H1 (cell line): ENCODE data around the gene IGSF11. TPM values are rescaled to one million over a fixed set of nuclear protein-coding genes. Genes with fewer than 3 reads are reported as not detected.

ENCODE experiments used
- CTCF ChIA-PET: fragments of 300-600 bp; sonication (Branson Sonifier 250); formaldehyde crosslinking; loops from one replicate; lab custom pipeline; 2021; ENCODE audit not compliant: partially characterized antibody; lab: Charles Lee
- POLR2A ChIA-PET: fragments of 300-600 bp; sonication (Branson Sonifier 250); formaldehyde crosslinking; loops from one replicate; lab custom pipeline; 2021; ENCODE audit warnings: inconsistent platforms; ENCODE audit not compliant: partially characterized antibody; lab: Charles Lee
- DNase-seq, 2 experiments: peaks; one replicate each; pipeline versions ENCODE4 v3.0.0 to v3.0.0-alpha.2; 2010 to 2022; ENCODE audit warnings: low spot score in 2 of 2, low read depth in 1 of 2, mixed read lengths in 1 of 2
- FAIRE-seq: peaks from 2 replicates; lab custom pipeline; 2011; peaks lifted over from hg19 to GRCh38; lab: Jason Lieb, UNC
- H2AFZ ChIP-seq: 2 replicates; pipeline ENCODE4 v1.8.1; 2012; ENCODE audit warnings: low read length, inconsistent platforms
- H2AK5ac ChIP-seq: 2 replicates; pipeline ENCODE4 v1.6.1; 2013; ENCODE audit warnings: low read depth, low read length
- H2BK120ac ChIP-seq: replicated peaks from 2 replicates; pipeline ENCODE3; 2013; ENCODE audit warnings: low read depth, low read length, inconsistent platforms
- H2BK12ac ChIP-seq: 2 replicates; pipeline ENCODE4 v1.6.1; 2013; ENCODE audit warnings: low read depth, low read length
- H2BK15ac ChIP-seq: 2 replicates; pipeline ENCODE4 v1.6.1; 2013; ENCODE audit warnings: low read length
- H2BK20ac ChIP-seq: 2 replicates; pipeline ENCODE4 v1.6.1; 2013; ENCODE audit warnings: low read length
- H2BK5ac ChIP-seq: 2 replicates; pipeline ENCODE4 v1.6.1; 2013; ENCODE audit warnings: low read depth, low read length
- H3K14ac ChIP-seq: 2 replicates; pipeline ENCODE4 v1.6.1; 2013; ENCODE audit warnings: inconsistent platforms; ENCODE audit not compliant: insufficient read length
- H3K18ac ChIP-seq: 2 replicates; pipeline ENCODE4 v1.6.1; 2013; ENCODE audit warnings: low read length; ENCODE audit errors: extremely low read depth
- H3K23ac ChIP-seq: 2 replicates; pipeline ENCODE4 v1.6.1; 2013; ENCODE audit warnings: inconsistent platforms; ENCODE audit not compliant: insufficient read length
- H3K23me2 ChIP-seq: 2 replicates; pipeline ENCODE4 v1.6.1; 2013; ENCODE audit warnings: low read depth, low read length
- H3K27ac ChIP-seq: 2 replicates; pipeline ENCODE4 v1.6.1; 2011; ENCODE audit warnings: low read depth, low read length, inconsistent platforms
- H3K27me3 ChIP-seq, 4 experiments: replicated peaks in 1 of 4; 1 replicate in 1 of 4; 2 replicates in 3 of 4; pipeline versions ENCODE4 v1.6.1 to v1.8.1; 2011 to 2013; ENCODE audit warnings: low read length in 3 of 4, mild to moderate bottlenecking in 3 of 4, inconsistent platforms in 2 of 4, mixed read lengths in 2 of 4, moderate library complexity in 1 of 4; ENCODE audit not compliant: control insufficient read depth in 3 of 4, insufficient read depth in 3 of 4; ENCODE audit errors: extremely low read depth in 1 of 4
- H3K36me3 ChIP-seq, 4 experiments: 2 replicates each; pipeline versions ENCODE4 v1.6.1 to v1.8.1; 2011 to 2013; ENCODE audit warnings: mild to moderate bottlenecking in 4 of 4, low read length in 3 of 4, moderate library complexity in 2 of 4, control low read depth in 1 of 4, inconsistent platforms in 1 of 4; ENCODE audit not compliant: insufficient read depth in 4 of 4, control insufficient read depth in 2 of 4
- H3K4ac ChIP-seq: replicated peaks from 2 replicates; pipeline ENCODE3; 2013; ENCODE audit warnings: low read length, low read depth, mixed read lengths, inconsistent platforms; ENCODE audit not compliant: insufficient read length
- H3K4me1 ChIP-seq, 4 experiments: replicated peaks in 1 of 4; 1 replicate in 1 of 4; 2 replicates in 3 of 4; pipeline versions ENCODE4 v1.6.1 to v1.8.1; 2011 to 2013; ENCODE audit warnings: low read length in 3 of 4, inconsistent platforms in 2 of 4, mixed read lengths in 1 of 4; ENCODE audit not compliant: insufficient read depth in 4 of 4, control insufficient read depth in 3 of 4
- H3K4me2 ChIP-seq, 2 experiments: 2 replicates each; pipeline versions ENCODE4 v1.6.1 to v1.8.1; 2011 to 2013; ENCODE audit warnings: low read depth in 2 of 2, low read length in 2 of 2, control low read depth in 1 of 2, inconsistent platforms in 1 of 2, mild to moderate bottlenecking in 1 of 2; ENCODE audit not compliant: insufficient read depth in 1 of 2
- H3K4me3 ChIP-seq, 4 experiments: fragments of 200-600, 300-600 bp in 1 of 4; sonication (generic), shearing (Covaris generic), sonication (Bioruptor Twin) in 1 of 4; 2 replicates each; pipeline versions ENCODE4 v1.5.1 to v1.8.1; 2011 to 2016; ENCODE audit warnings: low read length in 4 of 4, low read depth in 3 of 4, control low read depth in 2 of 4, inconsistent platforms in 2 of 4, mild to moderate bottlenecking in 2 of 4, mixed read lengths in 1 of 4, moderate library complexity in 1 of 4; ENCODE audit not compliant: insufficient read depth in 2 of 4; ENCODE audit errors: extremely low read depth in 1 of 4
- H3K56ac ChIP-seq: replicated peaks from 2 replicates; pipeline ENCODE3; 2013; ENCODE audit warnings: low read depth, mild to moderate bottlenecking, mixed read lengths, low read length, inconsistent platforms; ENCODE audit not compliant: insufficient read length
- H3K79me1 ChIP-seq: 2 replicates; pipeline ENCODE4 v1.6.1; 2013; ENCODE audit warnings: low read depth, low read length, control low read depth
- H3K79me2 ChIP-seq, 2 experiments: 2 replicates each; pipeline versions ENCODE4 v1.6.1 to v1.8.1; 2012 to 2013; ENCODE audit warnings: low read length in 2 of 2, mild to moderate bottlenecking in 2 of 2, inconsistent platforms in 1 of 2; ENCODE audit not compliant: insufficient read depth in 2 of 2, control insufficient read depth in 1 of 2
- H3K9ac ChIP-seq, 4 experiments: replicated peaks in 1 of 4; 1 replicate in 1 of 4; 2 replicates in 3 of 4; pipeline versions ENCODE4 v1.6.1 to v1.8.1; 2011 to 2013; ENCODE audit warnings: low read depth in 3 of 4, low read length in 3 of 4, control low read depth in 2 of 4, mild to moderate bottlenecking in 2 of 4, moderate library complexity in 2 of 4, inconsistent platforms in 1 of 4; ENCODE audit errors: extremely low read depth in 1 of 4
- H3K9me3 ChIP-seq, 2 experiments: 2 replicates each; pipeline versions ENCODE4 v1.6.1 to v1.8.1; 2012 to 2013; ENCODE audit warnings: mild to moderate bottlenecking in 2 of 2, moderate library complexity in 2 of 2, control low read depth in 1 of 2, inconsistent platforms in 1 of 2, low read depth in 1 of 2, low read length in 1 of 2, mixed read lengths in 1 of 2; ENCODE audit not compliant: insufficient read depth in 2 of 2
- H4K20me1 ChIP-seq, 2 experiments: replicated peaks in 1 of 2; 2 replicates each; pipeline versions ENCODE3 to v1.8.1; 2011 to 2013; ENCODE audit warnings: inconsistent platforms in 2 of 2, low read length in 2 of 2, mild to moderate bottlenecking in 1 of 2; ENCODE audit not compliant: insufficient read depth in 2 of 2, control insufficient read depth in 1 of 2
- H4K5ac ChIP-seq: 2 replicates; pipeline ENCODE4 v1.6.1; 2013; ENCODE audit warnings: low read length, low read depth, mixed read lengths, inconsistent platforms; ENCODE audit not compliant: insufficient read length
- H4K8ac ChIP-seq: 2 replicates; pipeline ENCODE4 v1.8.0; 2013; ENCODE audit warnings: mild to moderate bottlenecking, moderate library complexity, low read length, inconsistent platforms; ENCODE audit not compliant: insufficient read depth; ENCODE audit errors: extremely low read depth
- H4K91ac ChIP-seq: replicated peaks from 2 replicates; pipeline ENCODE3; 2013; ENCODE audit warnings: low read length, mixed read lengths, inconsistent platforms; ENCODE audit not compliant: insufficient read length
- BRCA1 ChIP-seq: IDR thresholded peaks from 2 replicates; pipeline ENCODE4 v1.6.1; 2012; ENCODE audit warnings: low read depth, low read length, improper control_type of control experiment
- JUN ChIP-seq: IDR thresholded peaks from 2 replicates; pipeline ENCODE4 v1.6.1; 2011; ENCODE audit warnings: low read depth, mild to moderate bottlenecking, improper control_type of control experiment, low read length
- JUND ChIP-seq: IDR thresholded peaks from 2 replicates; pipeline ENCODE4 v1.6.1; 2011; ENCODE audit warnings: mild to moderate bottlenecking, improper control_type of control experiment, low read length
- KDM1A ChIP-seq: fragments of 200-600, 300-600 bp; sonication (generic); IDR thresholded peaks from 2 replicates; pipeline ENCODE4 v1.7.1; 2016; ENCODE audit warnings: mild to moderate bottlenecking, low read length, borderline replicate concordance
- SIN3A ChIP-seq, 2 experiments: IDR thresholded peaks in 1 of 2; conservative IDR thresholded peaks in 1 of 2; 2 replicates each; pipeline ENCODE4 v1.6.1; 2011 to 2012; ENCODE audit warnings: low read length in 2 of 2, improper control_type of control experiment in 1 of 2, low read depth in 1 of 2, mild to moderate bottlenecking in 1 of 2
- WGBS, 2 experiments: shearing (Covaris generic) in 1 of 2; methylation state at CpG; one replicate each; pipeline versions ENCODE4 v1.1.6 to v1.1.7; 2013 to 2015; ENCODE audit warnings: low lambda C conversion rate in 2 of 2, mixed read lengths in 2 of 2, inconsistent platforms in 1 of 2, low coverage in 1 of 2, missing lambda C conversion rate in 1 of 2; ENCODE audit not compliant: insufficient replicate concordance in 2 of 2, insufficient coverage in 1 of 2, insufficient read length in 1 of 2; ENCODE audit errors: extremely low coverage in 1 of 2, missing lambda C conversion rate in 1 of 2; 5-methylcytosine and 5-hydroxymethylcytosine counted together
- polyA plus RNA-seq, 7 experiments: library from polyadenylated mRNA; depleted of rRNA in 3 of 7; stranded (reverse) in 5 of 7; unstranded in 2 of 7; fragments of >200 nt in 5 of 7; fragments of 200-250 nt in 2 of 7; gene quantifications; 1 replicate in 5 of 7; 2 replicates in 1 of 7; 4 replicates in 1 of 7; pipeline versions ENCODE4 v1.2.1 to v1.2.3, GENCODE V29; 2011 to 2013; ENCODE audit warnings: missing spikeins in 2 of 7, mixed read lengths in 2 of 7
- total RNA-seq: library from RNA; stranded (reverse); fragmentation: NEBNext Ultra II Directional; extraction: Animal tissue kit (Norgen Biotek cat#: 25700); gene quantifications from 2 replicates; pipeline ENCODE4 v1.2.1, GENCODE V29; 2021

IGSF11 gene
- total and polyA plus RNA-seq, 2 of the 8 experiments (the other 6 are each of a cell fraction or from before 2014, with no cell fraction given), result 1.1 to 4.1 TPM

GRCh38 chr3:119062892-119063291 is 28.2 kb upstream of the IGSF11 start:
- Histone ChIP-seq H3K4me3 (no peak overlapping the region), H2BK12ac (no peak overlapping the region), H3K79me1 (no peaks in the 10 kb centered on the region), H4K8ac (no peak overlapping the region), H3K14ac (no peak overlapping the region), H4K20me1 (no peaks in the 10 kb centered on the region), H3K27me3 (no peaks in the 10 kb centered on the region), H3K4me2 (no peak overlapping the region), H3K9ac (no peak overlapping the region), H2BK5ac (no peak overlapping the region), H3K4ac (no peak overlapping the region), H3K23ac (no peak overlapping the region), H4K5ac (no peak overlapping the region), H3K36me3 (no peaks in the 10 kb centered on the region), H2AFZ (no peak overlapping the region), H2AK5ac (no peak overlapping the region), H3K56ac (no peak overlapping the region), H3K23me2 (no peaks in the 10 kb centered on the region; the same call in 1 of the 2 replicates), H3K18ac (no peak overlapping the region), H3K4me1 (no peaks in the 10 kb centered on the region), H3K27ac (no peak overlapping the region), H3K9me3 (no peaks in the 10 kb centered on the region), H3K79me2 (no peaks in the 10 kb centered on the region), H2BK120ac (no peak overlapping the region), H2BK15ac (no peak overlapping the region), H4K91ac (no peak overlapping the region), H2BK20ac (no peak overlapping the region)
- FAIRE-seq, result no peak
- 100% methylated on average over 2 of the region's 2 CpGs; no CpG with 5 or more reads in 1 of the 2 experiments for WGBS, 2 experiments
- no peak for DNase-seq
- POLR2A ChIA-PET, result no interaction called here
- CTCF ChIA-PET, result interaction anchor here (3.7 kb wide), 1 partner anchor 179 kb away, joined by 20 read pairs; no protein-coding TSS in a partner anchor
- no peak for TF ChIP-seq KDM1A
- TF ChIP-seq BRCA1, result no peak
- TF ChIP-seq JUND, result no peak
- TF ChIP-seq SIN3A (conservative IDR thresholded peaks at IDR 0.05 in 1 of 2, IDR thresholded peaks at IDR 0.05 in 1 of 2; ENCODE audit: low read depth in 1 of 2, low read length in 2 of 2), result no peak
- no peak for TF ChIP-seq JUN
- TF ChIP-seq, all 59 proteins: peak for 0
